HEK293 (cell line): ENCODE data around the gene LNP1.

Experiments used
- GLI2 ChIP-seq: fragments of 450-650 bp; formaldehyde crosslinking; IDR thresholded peaks from 2 replicates; pipeline ENCODE4; 2017; ENCODE audit warnings: missing biosample characterization, missing genetic modification characterization, low read depth, borderline replicate concordance
- GLI4 ChIP-seq: fragments of 450-650 bp; formaldehyde crosslinking; IDR thresholded peaks from 2 replicates; pipeline ENCODE4 v1.5.1; 2016; ENCODE audit warnings: missing biosample characterization, missing genetic modification characterization
- GLIS1 ChIP-seq: fragments of 450-650 bp; formaldehyde crosslinking; IDR thresholded peaks from 2 replicates; pipeline ENCODE4 v1.5.1; 2016; ENCODE audit warnings: missing biosample characterization, missing genetic modification characterization
- HOXD13 ChIP-seq: sonication (generic); formaldehyde crosslinking; IDR thresholded peaks from 2 replicates; pipeline ENCODE4 v1.8.0; 2022; ENCODE audit warnings: missing genetic modification reagents, borderline replicate concordance
- IKZF3 ChIP-seq: fragments of 450-650 bp; IDR thresholded peaks from 2 replicates; pipeline ENCODE4 v1.5.0; 2018; ENCODE audit warnings: missing biosample characterization, mild to moderate bottlenecking, missing genetic modification characterization, moderate library complexity
- KLF1 ChIP-seq: fragments of 450-650 bp; formaldehyde crosslinking; IDR thresholded peaks from 2 replicates; pipeline ENCODE4 v1.5.1; 2016; ENCODE audit warnings: missing biosample characterization, missing genetic modification characterization
- KLF10 ChIP-seq: fragments of 450-650 bp; IDR thresholded peaks from 2 replicates; pipeline ENCODE4 v1.5.1; 2018; ENCODE audit warnings: missing biosample characterization, mild to moderate bottlenecking, missing genetic modification characterization
- KLF8 ChIP-seq: fragments of 450-650 bp; formaldehyde crosslinking; IDR thresholded peaks from 2 replicates; pipeline ENCODE4 v1.5.1; 2016; ENCODE audit warnings: missing biosample characterization, missing genetic modification characterization
- MEIS1 ChIP-seq: sonication (generic); formaldehyde crosslinking; IDR thresholded peaks from 2 replicates; pipeline ENCODE4 v1.8.1; 2022; ENCODE audit warnings: missing genetic modification reagents, mild to moderate bottlenecking, borderline replicate concordance
- REPIN1 ChIP-seq: fragments of 450-650 bp; formaldehyde crosslinking; IDR thresholded peaks from 2 replicates; pipeline ENCODE4 v1.5.1; 2017; ENCODE audit warnings: missing biosample characterization, missing genetic modification characterization, low read depth
- SETDB1 ChIP-seq: IDR thresholded peaks from one replicate; pipeline ENCODE4 v1.6.1; 2017; ENCODE audit warnings: mild to moderate bottlenecking, low read length, moderate library complexity, mixed read lengths; ENCODE audit not compliant: insufficient read length
- YY2 ChIP-seq: fragments of 450-650 bp; formaldehyde crosslinking; IDR thresholded peaks from 2 replicates; pipeline ENCODE4 v1.5.1; 2016; ENCODE audit warnings: missing biosample characterization, missing genetic modification characterization
- ZBTB21 ChIP-seq: fragments of 450-650 bp; formaldehyde crosslinking; IDR thresholded peaks from 2 replicates; pipeline ENCODE4 v1.5.1; 2017; ENCODE audit warnings: missing biosample characterization, missing genetic modification characterization
- ZNF132 ChIP-seq: fragments of 450-650 bp; formaldehyde crosslinking; IDR thresholded peaks from 2 replicates; pipeline ENCODE4 v1.5.1; 2017; ENCODE audit warnings: missing biosample characterization, missing genetic modification characterization, borderline replicate concordance
- ZNF16 ChIP-seq: fragments of 450-650 bp; formaldehyde crosslinking; IDR thresholded peaks from 2 replicates; pipeline ENCODE4 v1.5.1; 2016; ENCODE audit warnings: low read depth, missing biosample characterization, missing genetic modification characterization
- ZNF175 ChIP-seq: fragments of 450-650 bp; formaldehyde crosslinking; IDR thresholded peaks from 2 replicates; pipeline ENCODE4 v1.5.1; 2016; ENCODE audit warnings: missing biosample characterization, missing genetic modification characterization
- ZNF19 ChIP-seq: fragments of 450-650 bp; formaldehyde crosslinking; IDR thresholded peaks from 2 replicates; pipeline ENCODE4; 2016; ENCODE audit warnings: missing biosample characterization, missing genetic modification characterization, low read depth
- ZNF221 ChIP-seq: fragments of 450-650 bp; formaldehyde crosslinking; IDR thresholded peaks from 2 replicates; pipeline ENCODE4 v1.5.1; 2017; ENCODE audit warnings: missing biosample characterization, missing genetic modification characterization, borderline replicate concordance
- ZNF23 ChIP-seq: fragments of 450-650 bp; formaldehyde crosslinking; IDR thresholded peaks from 2 replicates; pipeline ENCODE4 v1.5.1; 2016; ENCODE audit warnings: missing biosample characterization, missing genetic modification characterization, borderline replicate concordance
- ZNF302 ChIP-seq: fragments of 450-650 bp; formaldehyde crosslinking; IDR thresholded peaks from 2 replicates; pipeline ENCODE4 v1.5.1; 2016; ENCODE audit warnings: missing biosample characterization, missing genetic modification characterization, low read depth
- ZNF341 ChIP-seq: fragments of 450-650 bp; formaldehyde crosslinking; IDR thresholded peaks from 2 replicates; pipeline ENCODE4; 2016; ENCODE audit warnings: low read depth, missing biosample characterization, missing genetic modification characterization
- ZNF433 ChIP-seq: fragments of 450-650 bp; formaldehyde crosslinking; IDR thresholded peaks from 2 replicates; pipeline ENCODE4 v1.5.1; 2016; ENCODE audit warnings: missing biosample characterization, missing genetic modification characterization, low read depth
- ZNF596 ChIP-seq: fragments of 450-650 bp; IDR thresholded peaks from 2 replicates; pipeline ENCODE4 v1.5.0; 2018; ENCODE audit warnings: missing biosample characterization, mild to moderate bottlenecking, missing genetic modification characterization, moderate library complexity
- ZNF610 ChIP-seq: fragments of 450-650 bp; formaldehyde crosslinking; IDR thresholded peaks from 2 replicates; pipeline ENCODE4 v1.5.1; 2016; ENCODE audit warnings: missing biosample characterization, missing genetic modification characterization, borderline replicate concordance
- ZNF623 ChIP-seq: fragments of 450-650 bp; formaldehyde crosslinking; IDR thresholded peaks from 2 replicates; pipeline ENCODE4 v1.5.1; 2016; ENCODE audit warnings: missing biosample characterization, missing genetic modification characterization
- ZNF701 ChIP-seq: fragments of 450-650 bp; formaldehyde crosslinking; IDR thresholded peaks from 2 replicates; pipeline ENCODE4 v1.5.1; 2016; ENCODE audit warnings: missing biosample characterization, missing genetic modification characterization
- ZSCAN16 ChIP-seq: fragments of 450-650 bp; formaldehyde crosslinking; IDR thresholded peaks from 2 replicates; pipeline ENCODE4 v1.5.1; 2016; ENCODE audit warnings: missing biosample characterization, missing genetic modification characterization
- ZSCAN23 ChIP-seq: fragments of 450-650 bp; formaldehyde crosslinking; IDR thresholded peaks from 2 replicates; pipeline ENCODE4 v1.5.1; 2016; ENCODE audit warnings: missing biosample characterization, missing genetic modification characterization
- TF ChIP-seq, protein P1 (sequence below): fragments of 450-650 bp; formaldehyde crosslinking; IDR thresholded peaks from 2 replicates; pipeline ENCODE4 v1.5.1; 2016; ENCODE audit warnings: missing biosample characterization, missing genetic modification characterization, low read depth
- TF ChIP-seq, protein P2 (sequence below): fragments of 450-650 bp; formaldehyde crosslinking; IDR thresholded peaks from 2 replicates; pipeline ENCODE4 v1.5.1; 2017; ENCODE audit warnings: missing biosample characterization, missing genetic modification characterization
- TF ChIP-seq, protein P3 (sequence below): sonication (generic); formaldehyde crosslinking; IDR thresholded peaks from 2 replicates; pipeline ENCODE4 v1.8.1; 2022; ENCODE audit warnings: mild to moderate bottlenecking, moderate library complexity, missing genetic modification reagents
- TF ChIP-seq, protein P4 (sequence below): fragments of 450-650 bp; formaldehyde crosslinking; optimal IDR thresholded peaks from 2 replicates; pipeline ENCODE3; 2016; ENCODE audit warnings: missing biosample characterization, mild to moderate bottlenecking, missing genetic modification characterization
- TF ChIP-seq, protein P5 (sequence below): fragments of 450-650 bp; formaldehyde crosslinking; IDR thresholded peaks from 2 replicates; pipeline ENCODE4 v1.5.1; 2016; ENCODE audit warnings: missing biosample characterization, missing genetic modification characterization, borderline replicate concordance

Gene LNP1

DNA sequence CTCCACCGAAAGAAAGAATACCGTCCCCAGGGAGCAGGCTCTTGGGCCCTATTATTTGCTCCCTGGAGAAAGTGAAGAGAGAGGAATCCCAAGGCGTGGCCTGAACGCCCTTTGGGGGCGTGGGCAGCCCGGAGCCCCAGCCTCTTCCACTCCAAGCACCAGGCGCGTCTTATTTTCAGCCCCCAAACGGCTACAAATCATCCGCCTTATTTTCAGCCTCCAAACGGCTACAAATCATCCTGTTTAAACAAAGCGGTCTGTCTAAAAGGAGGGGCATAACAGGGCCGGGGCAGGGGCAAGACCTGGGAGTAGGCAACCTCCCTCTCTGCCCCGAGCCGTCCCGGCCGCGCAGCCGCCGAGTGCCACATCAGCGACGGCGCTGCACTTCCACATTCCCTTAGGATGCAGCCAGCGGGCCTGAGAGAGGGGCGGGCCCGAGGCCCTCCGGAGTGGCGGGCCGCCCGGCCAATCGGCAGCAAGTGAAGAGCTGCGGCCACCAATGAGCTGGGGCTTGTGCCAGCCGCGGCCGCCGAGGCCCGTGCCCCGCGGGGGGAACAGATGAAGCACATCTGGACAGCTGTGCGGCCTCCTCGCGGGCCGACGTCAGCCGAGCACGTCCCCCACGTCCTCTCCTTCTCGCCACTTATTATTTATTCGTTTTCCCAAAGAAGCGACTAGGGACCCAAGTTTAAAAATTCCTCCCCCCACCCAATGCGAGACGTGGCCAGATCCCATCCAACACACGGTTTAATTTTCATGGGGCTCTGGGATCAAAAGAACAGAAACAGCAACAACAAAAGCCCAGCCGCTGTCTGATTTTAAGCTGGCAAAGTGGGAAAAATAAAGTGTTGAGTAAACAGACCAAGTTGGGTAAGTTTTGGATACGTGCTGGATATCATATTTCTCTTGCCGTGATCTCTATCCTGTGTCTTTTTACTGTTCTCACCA lies 91.0 kb downstream of the LNP1 start, which contains the start of gene TMEM45A (continued):
- TF ChIP-seq, protein P1, sequence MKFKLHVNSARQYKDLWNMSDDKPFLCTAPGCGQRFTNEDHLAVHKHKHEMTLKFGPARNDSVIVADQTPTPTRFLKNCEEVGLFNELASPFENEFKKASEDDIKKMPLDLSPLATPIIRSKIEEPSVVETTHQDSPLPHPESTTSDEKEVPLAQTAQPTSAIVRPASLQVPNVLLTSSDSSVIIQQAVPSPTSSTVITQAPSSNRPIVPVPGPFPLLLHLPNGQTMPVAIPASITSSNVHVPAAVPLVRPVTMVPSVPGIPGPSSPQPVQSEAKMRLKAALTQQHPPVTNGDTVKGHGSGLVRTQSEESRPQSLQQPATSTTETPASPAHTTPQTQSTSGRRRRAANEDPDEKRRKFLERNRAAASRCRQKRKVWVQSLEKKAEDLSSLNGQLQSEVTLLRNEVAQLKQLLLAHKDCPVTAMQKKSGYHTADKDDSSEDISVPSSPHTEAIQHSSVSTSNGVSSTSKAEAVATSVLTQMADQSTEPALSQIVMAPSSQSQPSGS, result no peak
- no peak for TF ChIP-seq ZNF701
- TF ChIP-seq ZNF623 (tag by site-specific recombination), result no peak
- no peak for TF ChIP-seq ZNF19
- TF ChIP-seq ZNF302 (tag by site-specific recombination), result no peak
- TF ChIP-seq, protein P2, sequence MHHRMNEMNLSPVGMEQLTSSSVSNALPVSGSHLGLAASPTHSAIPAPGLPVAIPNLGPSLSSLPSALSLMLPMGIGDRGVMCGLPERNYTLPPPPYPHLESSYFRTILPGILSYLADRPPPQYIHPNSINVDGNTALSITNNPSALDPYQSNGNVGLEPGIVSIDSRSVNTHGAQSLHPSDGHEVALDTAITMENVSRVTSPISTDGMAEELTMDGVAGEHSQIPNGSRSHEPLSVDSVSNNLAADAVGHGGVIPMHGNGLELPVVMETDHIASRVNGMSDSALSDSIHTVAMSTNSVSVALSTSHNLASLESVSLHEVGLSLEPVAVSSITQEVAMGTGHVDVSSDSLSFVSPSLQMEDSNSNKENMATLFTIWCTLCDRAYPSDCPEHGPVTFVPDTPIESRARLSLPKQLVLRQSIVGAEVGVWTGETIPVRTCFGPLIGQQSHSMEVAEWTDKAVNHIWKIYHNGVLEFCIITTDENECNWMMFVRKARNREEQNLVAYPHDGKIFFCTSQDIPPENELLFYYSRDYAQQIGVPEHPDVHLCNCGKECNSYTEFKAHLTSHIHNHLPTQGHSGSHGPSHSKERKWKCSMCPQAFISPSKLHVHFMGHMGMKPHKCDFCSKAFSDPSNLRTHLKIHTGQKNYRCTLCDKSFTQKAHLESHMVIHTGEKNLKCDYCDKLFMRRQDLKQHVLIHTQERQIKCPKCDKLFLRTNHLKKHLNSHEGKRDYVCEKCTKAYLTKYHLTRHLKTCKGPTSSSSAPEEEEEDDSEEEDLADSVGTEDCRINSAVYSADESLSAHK (tag by site-specific recombination), result no peak
- no peak for TF ChIP-seq YY2 (tag by site-specific recombination)
- no peak for TF ChIP-seq ZNF433 (tag by site-specific recombination)
- no peak for TF ChIP-seq HOXD13 (CRISPR knock-in tag)
- TF ChIP-seq, protein P3, sequence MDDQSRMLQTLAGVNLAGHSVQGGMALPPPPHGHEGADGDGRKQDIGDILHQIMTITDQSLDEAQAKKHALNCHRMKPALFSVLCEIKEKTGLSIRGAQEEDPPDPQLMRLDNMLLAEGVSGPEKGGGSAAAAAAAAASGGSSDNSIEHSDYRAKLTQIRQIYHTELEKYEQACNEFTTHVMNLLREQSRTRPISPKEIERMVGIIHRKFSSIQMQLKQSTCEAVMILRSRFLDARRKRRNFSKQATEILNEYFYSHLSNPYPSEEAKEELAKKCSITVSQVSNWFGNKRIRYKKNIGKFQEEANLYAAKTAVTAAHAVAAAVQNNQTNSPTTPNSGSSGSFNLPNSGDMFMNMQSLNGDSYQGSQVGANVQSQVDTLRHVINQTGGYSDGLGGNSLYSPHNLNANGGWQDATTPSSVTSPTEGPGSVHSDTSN (CRISPR knock-in tag), result peak; percentile 98
- no peak for TF ChIP-seq ZSCAN16 (tag by site-specific recombination)
- TF ChIP-seq ZNF610 (tag by site-specific recombination), result no peak
- no peak for TF ChIP-seq GLI2
- TF ChIP-seq, protein P4, sequence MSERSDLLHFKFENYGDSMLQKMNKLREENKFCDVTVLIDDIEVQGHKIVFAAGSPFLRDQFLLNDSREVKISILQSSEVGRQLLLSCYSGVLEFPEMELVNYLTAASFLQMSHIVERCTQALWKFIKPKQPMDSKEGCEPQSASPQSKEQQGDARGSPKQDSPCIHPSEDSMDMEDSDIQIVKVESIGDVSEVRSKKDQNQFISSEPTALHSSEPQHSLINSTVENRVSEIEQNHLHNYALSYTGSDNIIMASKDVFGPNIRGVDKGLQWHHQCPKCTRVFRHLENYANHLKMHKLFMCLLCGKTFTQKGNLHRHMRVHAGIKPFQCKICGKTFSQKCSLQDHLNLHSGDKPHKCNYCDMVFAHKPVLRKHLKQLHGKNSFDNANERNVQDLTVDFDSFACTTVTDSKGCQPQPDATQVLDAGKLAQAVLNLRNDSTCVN, result peak; percentile 78
- TF ChIP-seq ZNF132 (tag by site-specific recombination), result no peak
- TF ChIP-seq ZNF596 (tag by site-specific recombination), result 0 out of 2 replicates have a peak, but pooled peaks have one; percentile 3
- TF ChIP-seq ZNF23 (tag by site-specific recombination), result no peak
- no peak for TF ChIP-seq GLI4 (tag by site-specific recombination)
- TF ChIP-seq KLF1 (tag by site-specific recombination), result 0 out of 2 replicates have a peak, but pooled peaks have one; percentile 7
- TF ChIP-seq KLF10 (tag by site-specific recombination), result no peak
- TF ChIP-seq, protein P5, sequence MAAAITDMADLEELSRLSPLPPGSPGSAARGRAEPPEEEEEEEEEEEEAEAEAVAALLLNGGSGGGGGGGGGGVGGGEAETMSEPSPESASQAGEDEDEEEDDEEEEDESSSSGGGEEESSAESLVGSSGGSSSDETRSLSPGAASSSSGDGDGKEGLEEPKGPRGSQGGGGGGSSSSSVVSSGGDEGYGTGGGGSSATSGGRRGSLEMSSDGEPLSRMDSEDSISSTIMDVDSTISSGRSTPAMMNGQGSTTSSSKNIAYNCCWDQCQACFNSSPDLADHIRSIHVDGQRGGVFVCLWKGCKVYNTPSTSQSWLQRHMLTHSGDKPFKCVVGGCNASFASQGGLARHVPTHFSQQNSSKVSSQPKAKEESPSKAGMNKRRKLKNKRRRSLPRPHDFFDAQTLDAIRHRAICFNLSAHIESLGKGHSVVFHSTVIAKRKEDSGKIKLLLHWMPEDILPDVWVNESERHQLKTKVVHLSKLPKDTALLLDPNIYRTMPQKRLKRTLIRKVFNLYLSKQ (tag by site-specific recombination), result no peak
- TF ChIP-seq KLF8 (tag by site-specific recombination), result peak; percentile 63; the same call in 1 of the 2 replicates
- peak; percentile 74 for TF ChIP-seq GLIS1 (tag by site-specific recombination)
- no peak for TF ChIP-seq ZNF221 (tag by site-specific recombination)
- TF ChIP-seq SETDB1, result no peak
- TF ChIP-seq ZSCAN23 (tag by site-specific recombination), result no peak
- TF ChIP-seq IKZF3 (tag by site-specific recombination), result peak; percentile 73; the same call in 1 of the 2 replicates
- no peak for TF ChIP-seq REPIN1 (tag by site-specific recombination)
- TF ChIP-seq MEIS1 (CRISPR knock-in tag), result no peak
- TF ChIP-seq ZNF16 (tag by site-specific recombination), result no peak
- TF ChIP-seq ZNF341 (tag by site-specific recombination), result no peak
- TF ChIP-seq ZNF175 (tag by site-specific recombination), result no peak
- no peak for TF ChIP-seq ZBTB21 (tag by site-specific recombination)
